ENCODE data around the gene SBF1. TPM values are rescaled to one million over a fixed set of nuclear protein-coding genes. Genes with fewer than 3 reads are reported as not detected.

The SBF1 gene
- total and polyA plus RNA-seq, 2 of the 13 experiments (the other 11 are each of a cell fraction or from before 2014, with no cell fraction given) = 31.7 to 40.9 TPM

DNA sequence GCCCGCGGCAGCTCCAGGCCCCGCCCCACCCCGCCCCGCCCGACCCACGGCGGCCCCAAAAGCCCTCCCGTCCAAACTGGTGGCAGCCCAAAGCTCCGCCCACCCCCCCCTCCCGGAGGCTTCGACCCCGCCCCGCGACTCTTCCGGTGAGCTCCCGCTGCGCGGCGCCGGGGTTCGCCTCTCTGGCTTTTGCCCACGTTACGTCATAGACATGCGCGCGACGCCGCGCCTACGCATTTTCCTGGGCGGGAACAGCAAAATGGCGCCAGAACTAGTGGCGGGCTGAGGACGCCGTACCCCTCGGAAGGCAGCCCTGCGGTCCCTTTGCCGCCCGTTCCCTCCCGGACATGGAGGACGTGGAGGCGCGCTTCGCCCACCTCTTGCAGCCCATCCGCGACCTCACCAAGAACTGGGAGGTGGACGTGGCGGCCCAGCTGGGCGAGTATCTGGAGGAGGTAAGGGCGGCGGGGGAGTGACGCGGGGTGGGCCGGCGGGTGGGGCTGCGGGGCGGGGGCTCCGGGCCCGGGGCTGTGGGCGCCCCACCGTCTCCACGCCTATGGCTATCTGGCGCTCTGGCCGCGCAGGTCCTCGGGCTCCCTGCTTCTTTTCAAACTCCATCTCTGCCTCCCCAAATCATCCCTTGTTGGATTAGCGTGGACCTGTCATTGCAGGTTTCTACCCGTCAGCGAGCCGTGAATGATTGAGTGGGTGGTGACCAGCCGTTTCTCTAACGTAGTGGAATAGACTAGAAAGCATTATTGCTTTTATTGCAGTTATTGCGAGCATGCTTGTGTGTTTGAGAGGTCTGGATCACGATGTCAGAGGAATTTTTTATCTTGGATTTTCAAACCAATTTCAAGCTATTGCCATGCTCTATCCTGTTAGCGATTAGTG lies 33.4 kb upstream of the SBF1 start, which contains the start of gene NCAPH2 (continued):
- TF ChIP-seq, protein P1, sequence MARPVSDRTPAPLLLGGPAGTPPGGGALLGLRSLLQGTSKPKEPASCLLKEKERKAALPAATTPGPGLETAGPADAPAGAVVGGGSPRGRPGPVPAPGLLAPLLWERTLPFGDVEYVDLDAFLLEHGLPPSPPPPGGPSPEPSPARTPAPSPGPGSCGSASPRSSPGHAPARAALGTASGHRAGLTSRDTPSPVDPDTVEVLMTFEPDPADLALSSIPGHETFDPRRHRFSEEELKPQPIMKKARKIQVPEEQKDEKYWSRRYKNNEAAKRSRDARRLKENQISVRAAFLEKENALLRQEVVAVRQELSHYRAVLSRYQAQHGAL (CRISPR knock-in tag; IDR thresholded peaks at IDR 0.05; ENCODE audit: not compliant biosample characterization) = no peak
- TF ChIP-seq DMAP1 (CRISPR knock-in tag; IDR thresholded peaks at IDR 0.05) = peak; percentile 64
- TF ChIP-seq ZNF121 (CRISPR knock-in tag; IDR thresholded peaks at IDR 0.05) = no peak
- TF ChIP-seq ZNF773 (CRISPR knock-in tag; IDR thresholded peaks at IDR 0.05; ENCODE audit: borderline replicate concordance) = no peak
- TF ChIP-seq ZBTB38 (CRISPR knock-in tag; IDR thresholded peaks at IDR 0.05) = peak; percentile 59; the same call in 1 of the 2 replicates
- TF ChIP-seq, protein P2, sequence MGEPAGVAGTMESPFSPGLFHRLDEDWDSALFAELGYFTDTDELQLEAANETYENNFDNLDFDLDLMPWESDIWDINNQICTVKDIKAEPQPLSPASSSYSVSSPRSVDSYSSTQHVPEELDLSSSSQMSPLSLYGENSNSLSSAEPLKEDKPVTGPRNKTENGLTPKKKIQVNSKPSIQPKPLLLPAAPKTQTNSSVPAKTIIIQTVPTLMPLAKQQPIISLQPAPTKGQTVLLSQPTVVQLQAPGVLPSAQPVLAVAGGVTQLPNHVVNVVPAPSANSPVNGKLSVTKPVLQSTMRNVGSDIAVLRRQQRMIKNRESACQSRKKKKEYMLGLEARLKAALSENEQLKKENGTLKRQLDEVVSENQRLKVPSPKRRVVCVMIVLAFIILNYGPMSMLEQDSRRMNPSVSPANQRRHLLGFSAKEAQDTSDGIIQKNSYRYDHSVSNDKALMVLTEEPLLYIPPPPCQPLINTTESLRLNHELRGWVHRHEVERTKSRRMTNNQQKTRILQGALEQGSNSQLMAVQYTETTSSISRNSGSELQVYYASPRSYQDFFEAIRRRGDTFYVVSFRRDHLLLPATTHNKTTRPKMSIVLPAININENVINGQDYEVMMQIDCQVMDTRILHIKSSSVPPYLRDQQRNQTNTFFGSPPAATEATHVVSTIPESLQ (CRISPR knock-in tag; conservative IDR thresholded peaks at IDR 0.05) = 0 out of 2 replicates have a peak, but pooled peaks have one; percentile 37
- TF ChIP-seq, protein P3, sequence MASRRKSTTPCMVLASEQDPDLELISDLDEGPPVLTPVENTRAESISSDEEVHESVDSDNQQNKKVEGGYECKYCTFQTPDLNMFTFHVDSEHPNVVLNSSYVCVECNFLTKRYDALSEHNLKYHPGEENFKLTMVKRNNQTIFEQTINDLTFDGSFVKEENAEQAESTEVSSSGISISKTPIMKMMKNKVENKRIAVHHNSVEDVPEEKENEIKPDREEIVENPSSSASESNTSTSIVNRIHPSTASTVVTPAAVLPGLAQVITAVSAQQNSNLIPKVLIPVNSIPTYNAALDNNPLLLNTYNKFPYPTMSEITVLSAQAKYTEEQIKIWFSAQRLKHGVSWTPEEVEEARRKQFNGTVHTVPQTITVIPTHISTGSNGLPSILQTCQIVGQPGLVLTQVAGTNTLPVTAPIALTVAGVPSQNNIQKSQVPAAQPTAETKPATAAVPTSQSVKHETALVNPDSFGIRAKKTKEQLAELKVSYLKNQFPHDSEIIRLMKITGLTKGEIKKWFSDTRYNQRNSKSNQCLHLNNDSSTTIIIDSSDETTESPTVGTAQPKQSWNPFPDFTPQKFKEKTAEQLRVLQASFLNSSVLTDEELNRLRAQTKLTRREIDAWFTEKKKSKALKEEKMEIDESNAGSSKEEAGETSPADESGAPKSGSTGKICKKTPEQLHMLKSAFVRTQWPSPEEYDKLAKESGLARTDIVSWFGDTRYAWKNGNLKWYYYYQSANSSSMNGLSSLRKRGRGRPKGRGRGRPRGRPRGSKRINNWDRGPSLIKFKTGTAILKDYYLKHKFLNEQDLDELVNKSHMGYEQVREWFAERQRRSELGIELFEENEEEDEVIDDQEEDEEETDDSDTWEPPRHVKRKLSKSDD (CRISPR knock-in tag; IDR thresholded peaks at IDR 0.05; ENCODE audit: low read depth) = 0 out of 2 replicates have a peak, but pooled peaks have one; percentile 47
- TF ChIP-seq, protein P4, sequence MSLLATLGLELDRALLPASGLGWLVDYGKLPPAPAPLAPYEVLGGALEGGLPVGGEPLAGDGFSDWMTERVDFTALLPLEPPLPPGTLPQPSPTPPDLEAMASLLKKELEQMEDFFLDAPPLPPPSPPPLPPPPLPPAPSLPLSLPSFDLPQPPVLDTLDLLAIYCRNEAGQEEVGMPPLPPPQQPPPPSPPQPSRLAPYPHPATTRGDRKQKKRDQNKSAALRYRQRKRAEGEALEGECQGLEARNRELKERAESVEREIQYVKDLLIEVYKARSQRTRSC (CRISPR knock-in tag; IDR thresholded peaks at IDR 0.05; ENCODE audit: low read depth) = no peak
- no peak for TF ChIP-seq ZNF777 (CRISPR knock-in tag; IDR thresholded peaks at IDR 0.05)
- TF ChIP-seq SAP130 (CRISPR knock-in tag; IDR thresholded peaks at IDR 0.05; ENCODE audit: low read depth) = peak; percentile 96
- no peak for TF ChIP-seq ZSCAN25 (CRISPR knock-in tag; IDR thresholded peaks at IDR 0.05)
- TF ChIP-seq CHD2 (IDR thresholded peaks at IDR 0.05; ENCODE audit: low read depth, low read length) = 0 out of 2 replicates have a peak, but pooled peaks have one; percentile 28
- no peak for TF ChIP-seq ZNF33A (CRISPR knock-in tag; IDR thresholded peaks at IDR 0.05; ENCODE audit: borderline replicate concordance)
- TF ChIP-seq FOSL1 (CRISPR knock-in tag; IDR thresholded peaks at IDR 0.05; ENCODE audit: borderline replicate concordance) = no peak
- no peak for TF ChIP-seq BRD4 (CRISPR knock-in tag; IDR thresholded peaks at IDR 0.05)
- TF ChIP-seq, protein P5, sequence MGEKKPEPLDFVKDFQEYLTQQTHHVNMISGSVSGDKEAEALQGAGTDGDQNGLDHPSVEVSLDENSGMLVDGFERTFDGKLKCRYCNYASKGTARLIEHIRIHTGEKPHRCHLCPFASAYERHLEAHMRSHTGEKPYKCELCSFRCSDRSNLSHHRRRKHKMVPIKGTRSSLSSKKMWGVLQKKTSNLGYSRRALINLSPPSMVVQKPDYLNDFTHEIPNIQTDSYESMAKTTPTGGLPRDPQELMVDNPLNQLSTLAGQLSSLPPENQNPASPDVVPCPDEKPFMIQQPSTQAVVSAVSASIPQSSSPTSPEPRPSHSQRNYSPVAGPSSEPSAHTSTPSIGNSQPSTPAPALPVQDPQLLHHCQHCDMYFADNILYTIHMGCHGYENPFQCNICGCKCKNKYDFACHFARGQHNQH (CRISPR knock-in tag; IDR thresholded peaks at IDR 0.05) = peak; percentile 44; the same call in 1 of the 2 replicates
- TF ChIP-seq, protein P6, sequence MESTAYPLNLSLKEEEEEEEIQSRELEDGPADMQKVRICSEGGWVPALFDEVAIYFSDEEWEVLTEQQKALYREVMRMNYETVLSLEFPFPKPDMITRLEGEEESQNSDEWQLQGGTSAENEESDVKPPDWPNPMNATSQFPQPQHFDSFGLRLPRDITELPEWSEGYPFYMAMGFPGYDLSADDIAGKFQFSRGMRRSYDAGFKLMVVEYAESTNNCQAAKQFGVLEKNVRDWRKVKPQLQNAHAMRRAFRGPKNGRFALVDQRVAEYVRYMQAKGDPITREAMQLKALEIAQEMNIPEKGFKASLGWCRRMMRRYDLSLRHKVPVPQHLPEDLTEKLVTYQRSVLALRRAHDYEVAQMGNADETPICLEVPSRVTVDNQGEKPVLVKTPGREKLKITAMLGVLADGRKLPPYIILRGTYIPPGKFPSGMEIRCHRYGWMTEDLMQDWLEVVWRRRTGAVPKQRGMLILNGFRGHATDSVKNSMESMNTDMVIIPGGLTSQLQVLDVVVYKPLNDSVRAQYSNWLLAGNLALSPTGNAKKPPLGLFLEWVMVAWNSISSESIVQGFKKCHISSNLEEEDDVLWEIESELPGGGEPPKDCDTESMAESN (CRISPR knock-in tag; conservative IDR thresholded peaks at IDR 0.05) = no peak
- TF ChIP-seq, protein P7, sequence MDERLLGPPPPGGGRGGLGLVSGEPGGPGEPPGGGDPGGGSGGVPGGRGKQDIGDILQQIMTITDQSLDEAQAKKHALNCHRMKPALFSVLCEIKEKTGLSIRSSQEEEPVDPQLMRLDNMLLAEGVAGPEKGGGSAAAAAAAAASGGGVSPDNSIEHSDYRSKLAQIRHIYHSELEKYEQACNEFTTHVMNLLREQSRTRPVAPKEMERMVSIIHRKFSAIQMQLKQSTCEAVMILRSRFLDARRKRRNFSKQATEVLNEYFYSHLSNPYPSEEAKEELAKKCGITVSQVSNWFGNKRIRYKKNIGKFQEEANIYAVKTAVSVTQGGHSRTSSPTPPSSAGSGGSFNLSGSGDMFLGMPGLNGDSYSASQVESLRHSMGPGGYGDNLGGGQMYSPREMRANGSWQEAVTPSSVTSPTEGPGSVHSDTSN (CRISPR knock-in tag; IDR thresholded peaks at IDR 0.05) = no peak

All from HepG2 (cell line).